IMR-90 (cell line): ENCODE measurements around the gene MAGOH. TPM values are rescaled to one million over a fixed set of nuclear protein-coding genes. Genes with fewer than 3 reads are reported as not detected.
A peak's percentile ranks its signal among the peaks of the same experiment; 100 is the strongest.

ENCODE experiments used
- ATAC-seq: fragments of 200-7000 bp; cut with Tn5 transposase; 2 replicates; pipeline ENCODE4 v1.9.1; 2020; ENCODE audit warnings: low read depth, mild to moderate bottlenecking, moderate library complexity
- BruUV-seq: library from RNA; stranded (reverse); fragments of 400-500 nt; replicated peaks from 2 replicates; lab custom pipeline; 2021; lab: Mats Ljungman, UMichigan
- CTCF ChIA-PET: fragments of 300-600 bp; formaldehyde crosslinking; extraction: SDS; loops from one replicate; lab custom pipeline; 2021; ENCODE audit warnings: antibody characterized with exemption; lab: Yijun Ruan, JAX
- POLR2A ChIA-PET: fragments of 300-600 bp; sonication (Branson Sonifier 250); formaldehyde crosslinking; loops from one replicate; lab custom pipeline; 2022; ENCODE audit warnings: antibody characterized with exemption; ENCODE audit not compliant: unreplicated experiment; lab: Charles Lee
- DNase-seq: peaks from one replicate; pipeline ENCODE4 v3.0.0; 2013
- H2AFZ ChIP-seq: replicated peaks from 2 replicates; pipeline ENCODE3; 2013; ENCODE audit warnings: low read length, mild to moderate bottlenecking; ENCODE audit not compliant: poor library complexity
- H2AK5ac ChIP-seq: 2 replicates; pipeline ENCODE4 v1.6.1; 2013; ENCODE audit warnings: low read depth, low read length, inconsistent platforms
- H2AK9ac ChIP-seq: replicated peaks from 2 replicates; pipeline ENCODE3; 2013; ENCODE audit warnings: mild to moderate bottlenecking, low read depth, low read length, moderate library complexity; ENCODE audit not compliant: poor library complexity
- H2BK120ac ChIP-seq: 2 replicates; pipeline ENCODE4 v1.6.1; 2013; ENCODE audit warnings: low read depth, low read length, inconsistent platforms
- H2BK15ac ChIP-seq: 3 replicates; pipeline ENCODE4 v1.6.1; 2013; ENCODE audit warnings: low read depth, low read length, inconsistent platforms
- H2BK20ac ChIP-seq: 2 replicates; pipeline ENCODE4 v1.6.1; 2013; ENCODE audit warnings: low read depth, mild to moderate bottlenecking, inconsistent platforms, low read length, moderate library complexity
- H2BK5ac ChIP-seq: 2 replicates; pipeline ENCODE4 v1.6.1; 2013; ENCODE audit warnings: mild to moderate bottlenecking, low read depth, low read length, inconsistent platforms; ENCODE audit not compliant: poor library complexity, severe bottlenecking
- H3K14ac ChIP-seq: replicated peaks from 2 replicates; pipeline ENCODE4 v1.6.1; 2013; ENCODE audit warnings: low read depth, low read length, inconsistent platforms
- H3K18ac ChIP-seq: 2 replicates; pipeline ENCODE4 v1.6.1; 2013; ENCODE audit warnings: low read depth, low read length, control low read depth
- H3K23ac ChIP-seq: 2 replicates; pipeline ENCODE4 v1.6.1; 2013; ENCODE audit warnings: low read depth, low read length, inconsistent platforms
- H3K27ac ChIP-seq: 2 replicates; pipeline ENCODE4 v1.5.1; 2013; ENCODE audit warnings: mild to moderate bottlenecking, control low read depth, low read length; ENCODE audit not compliant: insufficient read depth
- H3K27me3 ChIP-seq: 2 replicates; pipeline ENCODE4 v1.6.1; 2013; ENCODE audit warnings: low read length; ENCODE audit not compliant: control insufficient read depth, insufficient read depth
- H3K36me3 ChIP-seq: 2 replicates; pipeline ENCODE4 v1.6.1; 2013; ENCODE audit warnings: low read length, mixed read lengths; ENCODE audit not compliant: control insufficient read depth, insufficient read depth
- H3K4ac ChIP-seq: 2 replicates; pipeline ENCODE4 v1.6.1; 2013; ENCODE audit warnings: low read depth, low read length, inconsistent platforms
- H3K4me1 ChIP-seq: 2 replicates; pipeline ENCODE4 v1.6.1; 2013; ENCODE audit warnings: low read length, mixed read lengths; ENCODE audit not compliant: control insufficient read depth, insufficient read depth
- H3K4me2 ChIP-seq: 2 replicates; pipeline ENCODE4 v1.6.1; 2013; ENCODE audit warnings: low read depth, mild to moderate bottlenecking, control low read depth, low read length, moderate library complexity
- H3K4me3 ChIP-seq: 2 replicates; pipeline ENCODE4 v1.5.1; 2013; ENCODE audit warnings: low read depth, mild to moderate bottlenecking, control low read depth, low read length, moderate library complexity; ENCODE audit not compliant: insufficient read depth
- H3K56ac ChIP-seq: 2 replicates; pipeline ENCODE4 v1.6.1; 2013; ENCODE audit warnings: low read length, inconsistent platforms; ENCODE audit not compliant: insufficient read depth; ENCODE audit errors: extremely low read depth
- H3K79me1 ChIP-seq, 2 experiments: 2 replicates each; pipeline ENCODE4 v1.6.1; 2013; ENCODE audit warnings: low read length in 2 of 2, inconsistent platforms in 1 of 2, low read depth in 1 of 2
- H3K9ac ChIP-seq: 2 replicates; pipeline ENCODE4 v1.6.1; 2013; ENCODE audit warnings: low read depth, low read length, control low read depth
- H3K9me1 ChIP-seq: 2 replicates; pipeline ENCODE4 v1.6.1; 2013; ENCODE audit warnings: low read length, inconsistent platforms; ENCODE audit not compliant: insufficient read depth
- H3K9me3 ChIP-seq: 2 replicates; pipeline ENCODE4 v1.6.1; 2013; ENCODE audit warnings: low read length; ENCODE audit not compliant: control insufficient read depth, insufficient read depth
- H4K20me1 ChIP-seq: 2 replicates; pipeline ENCODE4 v1.6.1; 2013; ENCODE audit warnings: low read length, inconsistent platforms; ENCODE audit not compliant: insufficient read depth
- H4K5ac ChIP-seq: 2 replicates; pipeline ENCODE4 v1.6.1; 2013; ENCODE audit warnings: mild to moderate bottlenecking, low read depth, low read length, control low read depth
- H4K8ac ChIP-seq, 2 experiments: 2 replicates each; pipeline ENCODE4 v1.6.1; 2013; ENCODE audit warnings: low read depth in 2 of 2, low read length in 2 of 2, control low read depth in 1 of 2, inconsistent platforms in 1 of 2
- H4K91ac ChIP-seq: 2 replicates; pipeline ENCODE4 v1.6.1; 2013; ENCODE audit warnings: low read depth, low read length, inconsistent platforms; ENCODE audit not compliant: insufficient read depth
- BHLHE40 ChIP-seq: fragments of 150-350 bp; IDR thresholded peaks from 2 replicates; pipeline ENCODE4 v1.6.1; 2016; ENCODE audit warnings: mild to moderate bottlenecking, low read depth, low read length
- CEBPB ChIP-seq: IDR thresholded peaks from 2 replicates; pipeline ENCODE4 v1.6.1; 2012; ENCODE audit warnings: low read depth, low read length, improper control_type of control experiment
- CTCF ChIP-seq: conservative IDR thresholded peaks from 2 replicates; pipeline ENCODE4 v1.5.1; 2012; ENCODE audit warnings: mild to moderate bottlenecking, low read depth, low read length, improper control_type of control experiment
- ELK1 ChIP-seq: fragments of 150-350 bp; IDR thresholded peaks from 2 replicates; pipeline ENCODE4 v1.6.1; 2016; ENCODE audit warnings: low read depth, mild to moderate bottlenecking, low read length, moderate library complexity, borderline replicate concordance
- MAFK ChIP-seq: IDR thresholded peaks from 2 replicates; pipeline ENCODE4 v1.6.1; 2012; ENCODE audit warnings: low read depth, low read length, improper control_type of control experiment
- MAZ ChIP-seq: IDR thresholded peaks from 2 replicates; pipeline ENCODE4 v1.6.1; 2012; ENCODE audit warnings: low read depth, mild to moderate bottlenecking, low read length, improper control_type of control experiment, moderate library complexity, borderline replicate concordance
- RFX5 ChIP-seq: IDR thresholded peaks from 2 replicates; pipeline ENCODE4 v1.8.0; 2012; ENCODE audit warnings: low read depth, mild to moderate bottlenecking, low read length, moderate library complexity
- SMC3 ChIP-seq: fragments of 150-350 bp; IDR thresholded peaks from 2 replicates; pipeline ENCODE4 v1.6.1; 2016; ENCODE audit warnings: low read depth, mild to moderate bottlenecking, antibody characterized with exemption, low read length, moderate library complexity
- WGBS, 2 experiments: methylation state at CpG; one replicate each; pipeline versions ENCODE4 v1.1.5 to v1.1.7; 2013; ENCODE audit warnings: missing lambda C conversion rate in 2 of 2; ENCODE audit not compliant: insufficient read length in 1 of 2; ENCODE audit errors: extremely low coverage in 2 of 2; 5-methylcytosine and 5-hydroxymethylcytosine counted together
- dilution Hi-C: fragments of 300-500 bp; cut with HindIII; formaldehyde crosslinking; loops from one replicate; pipeline ENCODE4 v1.14.3; 2018; ENCODE audit warnings: low sequenced_read_pairs; ENCODE audit not compliant: unreplicated experiment
- in situ Hi-C: fragments of 300-500 bp; cut with MboI; formaldehyde crosslinking; loops from 3 replicates; pipeline ENCODE4 v1.14.3; 2019; ENCODE audit warnings: low sequenced_read_pairs, inconsistent platforms, mixed read lengths
- intact Hi-C: fragments of 100-400 bp; cut with micrococcal nuclease; formaldehyde crosslinking; loops from 2 replicates; pipeline ENCODE4 v1.10.0; 2022
- polyA plus RNA-seq, 3 experiments: library from polyadenylated mRNA; depleted of rRNA; stranded (reverse); fragments of >200 nt; gene quantifications; 2 replicates each; pipeline ENCODE4 v1.2.3, GENCODE V29; 2012; ENCODE audit warnings: low replicate concordance in 1 of 3
- total RNA-seq: library from RNA; depleted of rRNA; stranded (reverse); fragments of >200 nt; gene quantifications from 2 replicates; pipeline ENCODE4 v1.2.3, GENCODE V29; 2012

The MAGOH gene
- total and polyA plus RNA-seq, 2 of the 4 experiments (the other 2 are of a cell fraction): 3.8 to 26.3 TPM

- intact Hi-C loops: no loop called here
- TF ChIP-seq RFX5: no peak
- no peak for TF ChIP-seq MAZ
- no peak for TF ChIP-seq BHLHE40
- TF ChIP-seq CTCF: no peak
- TF ChIP-seq SMC3: no peak
- no peak for TF ChIP-seq ELK1
- no peak for TF ChIP-seq CEBPB
- no peak for TF ChIP-seq MAFK
- H4K91ac ChIP-seq: no peak overlapping the region
These were observed 42.2 kb upstream of the MAGOH start for GRCh38 chr1:53280496-53280895.

More at GRCh38 chr1:53280496-53280895, 42.2 kb upstream of the MAGOH start:
- no peak overlapping the region for H4K8ac ChIP-seq
- no peak overlapping the region for H3K4me2 ChIP-seq
- no peaks in the 10 kb centered on the region for H3K79me1 ChIP-seq
- CTCF ChIA-PET: interaction anchor here (0.9 to 1.6 kb wide), 2 partner anchors 14 to 113 kb away, joined by 3 to 4 read pairs; no protein-coding TSS in a partner anchor
- H2BK5ac ChIP-seq: no peak overlapping the region
- H2BK15ac ChIP-seq: no peak overlapping the region
- ATAC-seq: no peak
- no peaks in the 10 kb centered on the region for H3K27me3 ChIP-seq
- in situ Hi-C loops: no loop called here
- H3K4me3 ChIP-seq: no peak overlapping the region
- H3K4ac ChIP-seq: no peak overlapping the region
- peak overlapping the region; percentile 51 for H2AFZ ChIP-seq
- BruUV-seq: no TSS peak
- H3K27ac ChIP-seq: no peak overlapping the region
- H3K23ac ChIP-seq: no peak overlapping the region
- no peak overlapping the region for H3K14ac ChIP-seq
- H2AK5ac ChIP-seq: no peak overlapping the region
- H3K36me3 ChIP-seq: no peaks in the 10 kb centered on the region
- WGBS, 2 experiments: 100% methylated on average over 5 of the region's 8 CpGs; no CpG with 5 or more reads in 1 of the 2 experiments
- no peaks in the 10 kb centered on the region for H3K9me3 ChIP-seq
- POLR2A ChIA-PET: no interaction called here
- H2BK20ac ChIP-seq: no peak overlapping the region
- H3K9ac ChIP-seq: no peak overlapping the region
- no peak overlapping the region for H3K56ac ChIP-seq
- no peak overlapping the region for H3K18ac ChIP-seq
- no peaks in the 10 kb centered on the region for H4K20me1 ChIP-seq
- dilution Hi-C loops: no loop called here
- H2AK9ac ChIP-seq: no peak overlapping the region
- no peaks in the 10 kb centered on the region for H3K4me1 ChIP-seq
- no peak overlapping the region for H4K5ac ChIP-seq
- peaks cover 3% of the 10 kb centered on the region; the same call in 1 of the 2 replicates for H3K9me1 ChIP-seq
- no peak overlapping the region for H2BK120ac ChIP-seq
- no peak for DNase-seq
